UCSD-AML1 (cell line): ENCODE measurements around the gene RAB40C.
"Not testable (repeated sequence)": the region's sequence is repeated elsewhere in the genome, so short reads cannot be mapped to it uniquely, and the experiment has no call there.

Source experiments
- DNase-seq: peaks from one replicate; lab custom pipeline; 2025; ENCODE audit not compliant: unreplicated experiment; lab: John Stamatoyannopoulos, UW

Gene RAB40C

DNA sequence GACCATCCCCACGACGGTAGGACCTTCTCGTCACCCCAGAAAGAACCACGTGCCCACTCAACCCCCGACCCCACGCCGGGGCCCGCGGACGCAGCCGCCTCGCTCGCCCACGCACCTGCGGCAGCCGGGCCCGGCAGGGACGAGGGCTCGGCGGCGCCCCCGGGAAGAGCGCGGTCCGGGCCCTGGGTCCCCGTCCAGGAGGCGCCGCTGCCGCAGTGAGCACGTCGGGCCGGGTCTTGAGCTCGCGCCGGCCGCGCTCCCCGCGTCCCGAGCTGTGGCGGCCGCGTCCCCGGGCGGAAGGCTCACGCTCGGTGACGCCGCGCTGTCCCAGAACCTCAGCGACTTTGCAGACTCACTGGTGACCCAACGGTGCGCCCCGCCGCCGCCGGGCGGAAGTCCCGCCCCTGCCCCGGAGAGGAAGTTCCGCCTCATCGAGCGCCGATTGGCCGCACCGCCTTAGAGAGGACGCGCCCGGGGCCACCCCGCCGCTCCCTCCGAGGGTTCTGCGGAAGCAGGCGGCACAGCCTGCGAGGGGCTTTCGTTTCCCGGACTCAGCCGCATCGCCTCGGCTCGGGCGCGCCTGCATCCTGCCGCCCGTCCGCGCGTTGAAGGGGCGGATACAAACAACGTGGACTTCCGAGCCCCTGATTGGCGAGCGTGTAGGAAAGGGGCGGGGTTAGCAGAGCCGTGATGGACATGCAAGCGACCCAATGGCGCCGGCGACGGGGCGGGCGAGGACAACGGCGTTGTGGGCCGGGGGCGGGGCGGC is 793 bp upstream of the RAB40C start:
- DNase-seq, result peak; percentile 97

DNA sequence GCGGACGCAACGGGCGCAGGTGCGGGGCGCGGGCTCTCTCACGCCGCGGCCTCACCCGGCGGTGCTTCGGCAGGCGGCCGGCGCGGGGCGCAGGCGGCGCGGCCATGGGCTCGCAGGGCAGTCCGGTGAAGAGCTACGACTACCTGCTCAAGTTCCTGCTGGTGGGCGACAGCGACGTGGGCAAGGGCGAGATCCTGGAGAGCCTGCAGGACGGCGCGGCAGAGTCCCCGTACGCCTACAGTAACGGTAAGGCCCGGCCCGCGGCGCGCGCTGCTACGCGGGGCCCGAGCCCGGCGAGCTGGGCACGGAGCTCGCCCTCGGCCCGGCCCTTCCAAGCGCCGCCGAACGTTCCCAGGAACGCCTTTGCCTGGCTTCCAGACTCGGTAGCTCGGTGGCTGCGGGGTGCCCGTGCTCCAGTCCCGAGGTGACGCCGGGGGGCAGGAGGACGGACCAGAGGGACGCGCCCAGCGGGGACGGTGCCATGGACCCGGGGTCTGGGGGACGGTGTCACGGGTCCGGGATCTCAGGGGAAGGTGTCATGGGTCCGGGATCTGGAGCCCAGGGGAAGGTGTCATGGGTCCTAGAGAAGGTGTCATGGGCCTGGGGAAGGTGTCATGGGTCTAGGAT is 435 bp downstream of the RAB40C start:
- peak; percentile 61 for DNase-seq

DNA sequence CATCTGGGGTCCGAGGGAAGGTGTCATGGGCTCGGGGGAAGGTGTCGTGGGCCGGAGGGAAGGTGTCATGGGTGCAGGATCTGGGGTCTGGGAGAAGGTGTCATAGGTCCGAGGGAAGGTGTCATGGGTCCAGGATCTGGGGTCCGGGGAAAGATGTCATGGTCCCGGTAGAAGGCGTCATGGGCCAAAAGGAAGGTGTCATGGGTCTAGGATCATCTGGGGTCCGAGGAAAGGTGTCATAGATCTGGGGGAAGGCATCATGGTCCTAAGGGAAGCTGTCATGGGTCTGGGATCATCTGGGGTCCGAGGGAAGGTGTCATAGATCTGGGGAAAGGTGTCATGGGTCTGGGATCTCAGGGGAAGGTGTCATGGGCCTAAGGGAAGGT is 942 bp downstream of the RAB40C start:
- no peak for DNase-seq

DNA sequence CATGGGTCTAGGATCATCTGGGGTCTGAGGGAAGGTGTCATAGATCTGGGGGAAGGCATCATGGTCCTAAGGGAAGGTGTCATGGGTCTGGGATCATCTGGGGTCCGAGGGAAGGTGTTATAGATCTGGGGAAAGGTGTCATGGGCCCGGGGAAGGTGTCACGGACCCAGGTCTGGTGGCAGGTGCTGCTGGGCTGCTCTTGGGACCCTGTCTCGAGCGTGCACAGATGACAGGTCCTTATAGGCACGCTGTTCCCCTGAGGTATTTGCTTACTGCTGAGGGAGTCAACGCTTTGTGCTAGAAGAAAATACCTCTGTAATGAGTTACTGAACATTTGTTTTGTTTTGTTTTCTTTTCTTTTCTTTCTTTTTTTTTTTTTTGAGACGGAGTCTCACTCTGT is 1.4 kb downstream of the RAB40C start:
- DNase-seq, result no peak

DNA sequence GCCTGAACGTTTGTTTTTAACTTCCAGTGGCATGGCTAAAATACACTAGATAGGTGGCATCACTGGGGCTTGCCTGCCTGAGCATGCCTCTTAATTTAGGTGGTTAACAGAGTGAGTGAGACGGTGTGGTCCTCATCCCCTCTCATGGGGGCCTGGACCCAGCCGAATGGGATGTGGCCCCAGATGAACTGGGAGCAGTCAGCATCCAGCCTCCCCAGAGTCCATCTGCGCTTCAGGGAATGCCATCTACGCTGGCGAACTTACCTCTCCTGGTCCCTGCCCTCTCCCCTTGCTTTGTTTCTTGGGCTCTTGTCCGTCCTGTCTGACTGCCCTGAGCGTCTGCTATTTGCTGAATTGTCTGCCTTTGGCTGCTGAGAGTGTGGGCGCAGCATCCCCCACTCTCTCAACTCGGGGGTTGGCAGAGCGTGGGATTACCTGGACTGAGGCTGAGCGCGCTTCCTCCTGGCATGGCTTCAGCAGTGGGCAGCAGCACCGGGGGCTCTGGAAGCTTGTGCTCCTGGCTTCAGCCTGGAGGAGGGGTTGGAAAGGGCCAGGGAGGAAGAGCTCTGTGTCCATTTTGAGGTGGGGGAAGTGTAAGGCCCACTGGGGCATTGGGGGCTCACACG is 2.1 kb downstream of the RAB40C start:
- DNase-seq, result no peak

DNA sequence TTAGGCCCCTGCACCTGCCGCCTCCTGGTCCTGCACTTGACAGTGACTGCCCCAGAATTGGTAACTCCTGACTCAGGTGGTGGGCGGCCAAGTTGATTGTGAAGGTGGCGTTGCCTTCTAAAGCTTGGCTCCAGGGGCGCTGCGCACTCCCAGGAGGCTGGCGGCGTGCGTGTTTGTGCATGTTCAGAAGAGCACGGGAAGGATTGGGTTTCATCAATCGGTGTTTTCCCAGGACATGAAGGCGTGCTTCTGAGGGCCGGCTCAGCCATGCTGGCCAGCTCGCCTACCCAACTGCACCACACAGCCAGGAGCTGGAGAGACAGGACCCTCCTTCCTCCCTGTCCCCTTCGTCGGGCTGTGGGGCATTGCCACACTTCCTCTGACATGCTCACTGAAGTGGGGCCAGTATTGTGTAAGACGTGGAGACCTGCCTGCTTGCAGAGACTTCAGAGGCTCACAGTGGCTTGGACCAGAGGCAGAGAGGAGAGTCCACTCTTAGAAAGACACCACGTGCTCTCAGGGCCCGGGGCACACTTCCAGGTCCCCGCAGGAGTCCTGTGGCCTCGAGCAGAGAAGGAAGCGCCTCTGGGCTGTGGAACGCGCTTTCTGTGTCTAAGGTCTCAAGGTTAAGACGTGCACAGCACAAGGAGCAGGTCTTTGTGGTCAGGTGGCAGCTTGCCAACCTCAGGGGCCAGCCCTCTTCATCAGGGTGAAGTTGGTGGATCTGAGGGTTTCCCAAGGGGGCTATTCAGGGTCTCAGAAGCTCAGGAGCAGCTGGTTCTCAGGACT is 2.8 kb downstream of the RAB40C start:
- DNase-seq, result peak; percentile 45

DNA sequence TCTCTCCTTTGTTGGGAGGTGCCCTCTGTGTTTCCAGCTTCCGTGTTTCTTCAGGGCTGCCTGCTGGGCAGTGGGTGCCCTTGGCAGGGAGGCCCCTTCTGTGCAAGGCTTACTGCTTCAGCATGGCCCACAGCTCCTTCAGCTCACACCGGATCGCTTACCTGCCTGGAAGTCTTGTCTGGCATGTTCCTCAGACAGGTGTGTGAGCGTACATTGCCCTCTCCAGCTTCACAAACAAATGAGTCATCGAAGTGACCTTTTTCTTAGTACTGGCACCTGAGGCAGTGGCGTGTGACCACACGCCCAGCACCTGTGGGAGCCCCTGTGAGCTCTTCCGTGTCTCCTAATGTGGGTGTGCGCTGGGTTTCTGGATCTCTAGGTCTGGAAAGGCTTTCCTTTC is 3.5 kb downstream of the RAB40C start:
- no peak for DNase-seq

DNA sequence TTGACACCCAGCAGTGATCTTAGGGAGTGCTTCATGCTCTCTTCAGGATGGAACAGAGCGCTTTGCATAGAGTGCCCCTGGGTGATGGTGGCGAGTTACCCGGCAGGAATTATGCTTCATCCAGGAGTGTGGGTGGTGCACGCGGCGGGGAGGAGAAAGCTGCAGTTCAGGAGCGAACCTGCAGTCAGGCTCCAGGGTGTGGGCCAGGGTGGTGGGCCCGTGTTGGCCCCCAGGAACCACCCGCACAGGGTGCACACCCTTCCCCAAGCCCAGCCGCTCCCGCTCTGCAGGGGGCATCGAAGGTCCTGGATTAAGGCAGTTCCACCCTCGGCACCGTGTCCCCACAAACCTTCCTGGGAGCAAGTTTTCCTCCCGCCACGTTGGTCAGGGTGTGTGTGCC is 3.9 kb downstream of the RAB40C start:
- DNase-seq, result no peak

DNA sequence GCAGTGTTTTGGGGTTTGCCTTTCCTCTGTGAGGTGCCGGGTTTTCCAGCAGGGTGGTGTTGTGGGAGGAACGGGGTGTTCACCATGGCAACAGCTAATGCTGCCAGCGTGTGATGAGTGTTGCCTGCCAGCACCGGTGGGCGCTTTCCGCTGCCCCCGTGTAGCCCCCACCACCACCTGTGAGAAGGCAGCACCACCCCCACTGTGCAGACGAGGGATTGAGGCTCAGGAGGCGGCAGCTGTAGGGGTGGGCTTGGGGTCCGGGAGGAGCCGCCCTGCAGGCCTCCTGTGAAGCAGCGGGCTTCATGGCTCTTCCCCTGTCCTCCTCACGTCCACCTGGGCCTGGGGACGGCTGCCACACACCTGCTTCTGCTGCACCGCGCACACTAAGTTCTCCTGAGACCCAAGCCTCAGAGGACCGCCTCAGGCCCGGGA is 5.2 kb downstream of the RAB40C start:
- DNase-seq, result no peak

DNA sequence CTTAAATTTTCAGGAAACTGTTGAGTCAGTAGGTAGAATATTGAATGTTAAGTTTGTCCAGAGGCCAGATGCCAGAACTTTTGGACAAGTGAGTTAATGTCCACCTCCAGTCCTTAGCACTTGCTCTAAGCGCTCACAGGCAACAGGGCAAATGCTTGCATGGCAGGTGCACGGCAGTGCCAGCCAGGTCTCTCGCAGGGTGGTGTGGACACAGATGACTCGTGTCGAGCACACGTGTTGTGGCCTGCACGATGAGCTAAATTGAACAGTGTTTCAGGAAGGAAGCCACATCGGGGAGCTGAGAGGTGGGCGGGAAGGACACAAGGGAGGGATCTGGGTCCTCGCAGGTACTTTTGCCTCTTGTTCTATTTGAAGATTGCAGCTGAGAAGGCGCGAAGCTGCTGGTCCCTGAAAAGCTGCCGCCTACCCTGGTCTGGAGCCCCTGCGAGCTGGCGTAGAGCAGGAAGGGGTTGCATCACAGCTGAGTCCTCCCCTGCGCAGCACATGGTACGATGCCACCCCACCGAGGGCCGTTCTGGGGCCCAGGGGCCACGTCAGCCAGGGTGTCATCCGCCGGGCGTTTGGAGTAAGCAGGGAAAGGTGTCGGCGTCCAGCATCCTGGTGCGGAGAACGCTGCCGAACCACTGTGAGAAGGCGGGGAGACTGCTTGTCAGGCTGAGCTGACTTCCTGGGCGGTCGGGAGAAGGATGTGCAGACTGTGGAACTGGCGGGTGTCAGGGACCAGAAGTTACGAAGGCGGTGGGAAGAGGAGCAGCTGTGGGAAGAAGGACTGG is 6.3 kb downstream of the RAB40C start:
- DNase-seq, result no peak

DNA sequence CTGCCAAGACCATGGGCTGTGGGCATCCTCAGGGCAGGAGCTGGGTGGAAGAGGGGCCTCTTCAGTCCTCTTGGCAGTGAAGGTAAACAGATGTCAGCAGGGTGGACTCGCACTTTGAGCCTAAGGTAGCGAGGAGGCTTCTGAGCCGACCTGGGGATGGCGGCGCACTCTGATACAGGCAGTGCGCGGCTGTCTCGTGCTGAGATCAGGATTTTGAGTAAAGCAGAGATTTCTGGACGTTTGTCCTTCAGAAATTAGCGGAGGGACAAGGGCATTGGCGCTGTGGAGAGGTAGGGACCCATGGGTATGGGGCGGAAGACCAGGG is 6.8 kb downstream of the RAB40C start:
- no peak for DNase-seq

DNA sequence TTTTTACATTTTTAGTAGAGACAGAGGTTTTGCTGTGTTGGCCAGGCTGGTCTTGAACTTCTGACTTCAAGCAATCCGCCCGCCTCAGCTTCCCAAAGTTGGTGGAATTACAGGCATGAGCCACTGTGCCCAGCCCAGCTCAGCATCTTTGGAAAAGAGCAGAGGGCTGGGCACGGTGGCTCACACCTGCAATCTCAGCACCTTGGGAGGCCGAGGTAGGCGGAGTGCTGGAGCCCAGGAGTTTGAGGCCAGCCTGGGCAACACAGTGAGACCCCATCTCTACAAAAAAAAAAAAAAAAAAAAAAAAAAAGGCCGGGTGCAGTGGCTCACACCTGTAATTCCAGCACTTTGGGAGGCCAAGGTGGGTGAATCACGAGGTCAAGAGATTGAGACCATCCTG is 7.8 kb downstream of the RAB40C start:
- DNase-seq, result not testable (repeated sequence)

DNA sequence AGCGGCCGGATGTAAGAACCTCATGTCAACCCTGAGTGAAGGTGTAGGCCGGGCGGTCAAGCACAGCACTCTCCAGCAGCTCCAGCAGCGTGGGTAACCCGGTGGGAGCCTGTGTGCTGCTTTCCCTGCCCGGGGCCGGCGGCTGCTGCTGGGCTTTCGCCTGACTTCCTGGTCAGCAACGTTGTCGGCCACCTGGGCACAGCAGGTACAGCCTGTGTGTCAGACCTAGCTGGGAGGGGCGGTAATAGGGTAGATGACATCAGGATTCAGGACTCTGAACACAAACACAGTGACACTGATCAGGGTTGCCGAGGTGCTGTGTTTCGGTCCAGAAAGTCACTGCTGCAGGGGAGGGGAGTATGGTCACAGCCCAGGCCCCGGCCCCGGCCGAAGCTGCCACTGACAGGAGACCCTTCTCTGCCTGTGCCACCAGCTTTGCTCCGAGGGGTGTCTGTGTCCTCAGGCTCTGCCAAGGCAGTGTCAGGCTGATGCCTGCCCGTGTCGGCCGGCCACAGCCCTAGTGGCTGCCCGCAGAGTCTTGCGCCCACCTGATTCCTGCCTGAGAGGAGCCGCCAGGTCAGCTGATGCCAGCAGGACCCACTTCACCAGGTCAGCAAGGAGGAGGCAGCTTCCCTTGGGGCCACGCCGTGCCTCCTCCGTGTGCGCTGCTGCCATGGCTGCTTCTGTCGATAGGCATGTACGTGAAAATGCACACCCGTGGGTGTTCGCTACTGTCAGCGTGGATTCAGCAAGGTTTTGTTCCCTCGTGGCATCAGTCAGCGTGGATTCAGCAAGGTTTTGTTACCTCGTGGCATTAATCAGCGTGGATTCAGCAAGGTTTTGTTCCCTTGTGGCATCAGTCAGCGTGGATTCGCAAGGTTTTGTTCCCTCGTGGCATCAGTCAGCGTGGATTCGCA is 9.2 kb downstream of the RAB40C start:
- DNase-seq, result no peak

DNA sequence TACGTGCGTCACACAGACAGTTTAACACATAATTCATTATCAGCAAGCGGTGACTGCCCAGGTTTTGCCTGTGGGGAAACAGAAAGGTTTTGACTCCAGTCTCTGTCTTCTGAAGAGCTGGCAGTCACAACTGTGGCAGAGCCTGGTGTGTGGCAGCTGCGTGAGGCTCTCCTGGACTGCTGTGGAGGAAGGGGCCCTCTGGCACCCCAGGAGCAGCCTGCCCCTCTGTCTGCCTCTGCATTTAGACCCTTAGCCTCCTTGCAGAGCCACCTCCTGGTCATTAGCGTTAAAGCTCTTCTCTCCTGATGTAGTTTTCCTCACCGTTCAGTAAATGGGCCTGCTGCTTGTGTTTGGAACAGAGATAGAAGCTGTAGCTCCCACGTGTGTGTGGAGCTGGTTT is 10.9 kb downstream of the RAB40C start:
- DNase-seq, result peak; percentile 27

DNA sequence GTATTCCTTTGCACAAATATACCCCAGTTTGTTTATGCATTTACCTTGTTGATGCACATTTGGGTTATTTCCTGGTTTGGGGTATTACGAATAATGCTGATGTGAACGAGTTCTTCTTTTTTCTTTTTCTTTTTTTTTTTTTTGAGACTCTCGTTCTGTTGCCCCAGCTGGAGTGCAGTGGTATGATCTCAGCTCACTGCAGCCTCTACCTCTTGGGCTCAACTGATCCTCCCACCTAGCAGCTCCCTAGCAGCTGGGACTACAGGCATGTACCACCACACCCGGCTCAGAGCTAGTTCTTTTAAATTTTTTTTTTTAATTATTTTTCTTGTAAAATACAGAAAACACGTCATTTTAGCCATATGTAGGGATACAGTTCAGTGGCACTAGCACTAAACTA is 14.1 kb downstream of the RAB40C start:
- DNase-seq, result no peak

DNA sequence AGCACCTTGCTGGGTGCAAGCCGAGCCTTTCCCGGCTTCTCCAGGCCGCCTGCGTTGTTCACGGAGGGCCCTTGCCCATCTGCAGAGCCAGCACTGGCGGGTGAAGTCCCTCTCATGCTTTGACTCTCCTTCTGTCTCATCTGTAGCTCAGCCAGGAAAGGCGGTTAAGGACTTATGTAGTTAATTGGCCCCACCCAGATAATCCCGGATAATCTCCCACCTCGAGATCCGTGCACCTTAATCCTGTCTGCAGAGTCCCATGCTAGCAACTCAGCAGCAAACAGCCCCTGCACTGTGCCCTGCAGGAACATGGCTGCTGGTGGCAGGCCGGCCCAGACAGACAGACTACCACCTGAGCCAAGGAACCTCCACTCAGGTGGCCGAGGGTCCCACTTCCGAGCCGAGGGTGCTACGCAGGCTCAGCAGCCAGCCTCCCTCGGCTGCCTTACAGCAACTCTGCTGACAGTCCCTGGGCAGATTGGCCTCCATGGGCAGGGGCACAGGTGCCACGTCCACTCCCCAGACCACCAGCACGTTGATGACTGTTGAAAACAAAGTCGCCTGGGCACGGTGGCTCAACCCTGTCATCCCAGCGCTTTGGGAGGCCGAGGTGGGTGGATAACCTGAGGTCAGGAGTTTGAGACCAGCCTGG is 16.9 kb downstream of the RAB40C start:
- DNase-seq, result no peak

DNA sequence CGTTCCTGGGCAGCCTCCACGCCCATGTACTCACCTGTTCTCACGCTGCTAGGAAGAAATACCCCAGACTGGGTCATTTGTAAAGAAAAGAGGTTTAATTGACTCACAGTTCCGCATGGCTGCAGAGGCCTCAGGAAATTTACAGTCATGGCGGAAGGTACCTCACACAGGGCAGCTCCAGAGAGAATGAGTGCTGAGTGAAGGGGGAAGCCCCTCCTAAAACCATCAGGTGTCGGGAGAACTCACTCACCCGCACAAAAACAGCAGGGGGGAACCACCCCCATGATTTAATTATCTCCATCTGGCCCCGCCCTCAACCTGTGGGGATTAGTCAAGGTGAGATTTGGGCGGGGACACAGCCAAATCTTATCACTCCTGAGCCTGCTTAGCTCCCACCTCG is 18.2 kb downstream of the RAB40C start:
- DNase-seq, result no peak

DNA sequence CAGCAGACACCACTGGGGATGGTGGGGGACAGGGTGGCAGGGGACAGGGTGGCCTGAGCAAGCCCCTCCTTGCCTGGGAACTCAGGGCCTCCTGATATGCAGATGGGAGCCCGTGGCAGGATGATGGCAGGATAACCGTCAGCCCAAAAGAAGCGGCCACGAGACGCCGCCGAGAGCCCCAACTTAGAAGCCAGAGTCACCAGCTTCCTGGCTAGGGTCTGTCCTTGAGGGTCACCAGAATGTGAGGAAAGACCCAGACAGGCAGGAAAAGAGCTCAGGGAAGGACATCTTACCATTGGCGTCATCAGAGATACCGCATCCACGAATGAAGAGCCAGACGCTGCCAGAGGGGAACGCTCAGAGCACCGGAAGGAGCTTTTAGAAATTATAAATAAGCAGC is 19.4 kb downstream of the RAB40C start:
- no peak for DNase-seq

DNA sequence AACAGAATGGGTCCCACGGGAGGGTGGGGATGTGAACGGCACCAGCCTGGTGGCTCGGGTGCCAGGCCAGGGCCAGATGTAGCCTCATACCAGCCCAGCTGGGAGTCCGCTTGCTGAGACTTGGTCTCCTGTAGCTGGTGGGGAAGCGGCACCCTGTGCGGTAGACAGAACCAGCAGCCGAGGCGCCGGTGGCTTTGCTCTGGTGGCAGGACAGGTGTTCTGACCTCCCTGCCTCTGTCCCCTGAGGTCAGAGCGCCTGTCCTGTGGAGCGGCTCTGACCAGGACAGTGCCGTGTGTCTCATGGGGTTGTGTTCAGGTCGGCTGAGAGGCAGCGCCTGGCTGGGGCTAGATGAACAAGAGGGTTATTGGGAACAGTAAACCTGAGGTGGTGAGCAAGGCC is 20.1 kb downstream of the RAB40C start:
- DNase-seq, result no peak
